ENCODE results near the gene ANGPTL5.
A peak's percentile ranks its signal among the peaks of the same experiment; 100 is the strongest.
"Not testable (repeated sequence)": the region's sequence is repeated elsewhere in the genome, so short reads cannot be mapped to it uniquely, and the experiment has no call there.

ANGPTL5 gene

DNA sequence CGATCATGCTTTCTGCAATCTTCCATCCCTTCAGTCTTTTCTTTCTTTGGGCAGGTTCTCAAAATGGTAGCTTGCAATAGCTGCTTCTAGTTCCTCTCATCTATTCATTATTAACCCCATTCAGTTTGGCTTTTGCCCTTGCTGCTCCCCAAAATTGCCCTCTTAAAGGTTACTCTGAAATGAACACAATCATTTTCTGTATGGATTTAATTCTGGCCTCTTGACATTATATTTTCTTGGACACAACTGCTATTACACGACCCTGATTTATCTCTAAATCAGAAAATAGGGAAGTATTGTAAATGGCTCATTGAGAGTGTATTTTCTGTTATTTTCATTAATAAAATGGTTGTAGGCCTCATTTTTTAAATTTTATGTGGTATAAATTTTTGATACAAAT lies at the start of gene ANGPTL5:
Gene ANGPTL5, minus strand, starts transcription at position 101 of the 400 bp plus-strand sequence. CDS start 8,613 bp downstream, outside the sequence.
- no peak for DNase-seq (ENCODE audit: low read depth in 2 of 2)

- not testable (repeated sequence) for DNase-seq (ENCODE audit: low read depth in 2 of 2)
These were observed 47.9 kb upstream of the ANGPTL5 start for GRCh38 chr11:101964200-101964599.

DNA sequence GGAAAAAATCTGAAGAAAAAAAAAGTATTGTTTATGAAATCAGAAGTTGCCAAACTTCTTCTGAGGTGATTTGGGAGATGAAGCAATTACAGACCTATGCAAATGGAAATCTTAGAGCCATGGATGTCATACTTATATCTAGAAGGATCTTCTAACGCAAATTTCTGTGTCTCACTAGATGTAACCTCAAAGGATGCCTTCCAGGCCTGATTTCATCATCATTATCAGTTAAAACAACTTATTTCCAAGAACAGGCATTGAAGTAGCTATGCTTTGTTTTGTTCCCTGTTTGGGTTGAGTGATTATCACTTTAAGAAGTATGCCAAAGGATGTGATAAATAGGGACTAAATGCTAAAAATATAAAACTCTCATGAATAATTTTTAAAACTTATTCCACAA lies 43.9 kb upstream of the ANGPTL5 start:
- no peak for DNase-seq (ENCODE audit: low read depth in 2 of 2)

DNA sequence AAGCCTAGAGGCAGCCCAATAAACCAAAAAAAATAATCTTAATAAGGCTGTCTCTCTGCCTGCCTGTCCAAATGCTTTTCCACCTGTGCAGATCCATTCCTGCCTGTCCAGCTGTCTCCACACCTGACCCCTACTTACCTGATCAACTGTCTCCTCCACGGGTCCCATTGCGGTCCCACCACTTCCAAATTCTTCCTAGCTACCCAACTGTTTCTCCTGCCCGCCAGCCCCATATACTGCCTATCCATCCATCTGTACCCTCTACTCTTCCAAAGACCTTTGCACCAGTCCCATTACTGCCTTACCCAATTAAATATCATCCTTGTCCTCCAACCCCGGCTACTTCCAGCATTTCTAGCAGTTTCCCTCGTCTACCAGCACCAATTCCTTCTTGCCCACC lies 39.4 kb upstream of the ANGPTL5 start:
- DNase-seq (ENCODE audit: low read depth in 2 of 2): no peak

GRCh38 chr11:101955278-101955677 lies 39.0 kb upstream of the ANGPTL5 start:
- no peak for DNase-seq (ENCODE audit: low read depth in 2 of 2)

GRCh38 chr11:101949680-101950220 lies 33.4 kb upstream of the ANGPTL5 start:
- DNase-seq (ENCODE audit: low read depth in 2 of 2): no peak

- no peak for DNase-seq (ENCODE audit: low read depth in 2 of 2)
These were observed 29.1 kb upstream of the ANGPTL5 start for GRCh38 chr11:101945448-101945847.

- DNase-seq (ENCODE audit: low read depth in 2 of 2): no peak
These were observed 28.6 kb upstream of the ANGPTL5 start for GRCh38 chr11:101944923-101945322.

GRCh38 chr11:101940901-101941520 lies 24.7 kb upstream of the ANGPTL5 start:
- no peak for DNase-seq (ENCODE audit: low read depth in 2 of 2)

GRCh38 chr11:101931692-101932091 lies 15.4 kb upstream of the ANGPTL5 start:
- DNase-seq (ENCODE audit: low read depth in 2 of 2): no peak

DNA sequence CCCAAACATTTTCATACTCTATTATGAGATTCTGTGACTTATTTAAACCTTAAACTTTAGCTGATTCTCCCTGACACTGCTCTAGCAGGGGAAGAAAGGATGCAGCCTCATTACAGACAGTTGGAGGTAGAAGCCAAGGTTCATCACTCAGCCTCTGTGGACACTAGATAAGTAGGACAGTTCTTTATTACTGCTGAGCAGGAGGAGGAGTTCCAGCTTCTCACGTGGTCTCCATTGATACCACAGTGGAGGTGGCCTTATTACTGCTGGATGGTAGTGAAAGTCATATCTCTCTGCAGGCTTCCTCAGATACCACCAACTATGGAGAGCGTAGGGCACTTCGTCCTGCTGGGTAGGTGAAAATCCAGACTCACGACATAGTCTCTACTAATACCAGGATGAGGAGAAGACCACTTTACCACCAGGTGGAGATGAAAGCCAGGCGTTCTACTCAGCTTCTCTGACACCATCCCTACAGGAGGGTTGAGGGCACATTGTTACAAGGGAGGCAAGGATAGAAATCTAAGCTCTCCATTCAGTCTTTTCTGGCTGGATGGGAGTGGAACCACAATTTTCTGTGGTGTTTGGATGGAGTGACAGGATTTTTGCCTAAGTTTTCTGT lies 13.1 kb upstream of the ANGPTL5 start:
- DNase-seq (ENCODE audit: low read depth in 2 of 2): no peak

DNA sequence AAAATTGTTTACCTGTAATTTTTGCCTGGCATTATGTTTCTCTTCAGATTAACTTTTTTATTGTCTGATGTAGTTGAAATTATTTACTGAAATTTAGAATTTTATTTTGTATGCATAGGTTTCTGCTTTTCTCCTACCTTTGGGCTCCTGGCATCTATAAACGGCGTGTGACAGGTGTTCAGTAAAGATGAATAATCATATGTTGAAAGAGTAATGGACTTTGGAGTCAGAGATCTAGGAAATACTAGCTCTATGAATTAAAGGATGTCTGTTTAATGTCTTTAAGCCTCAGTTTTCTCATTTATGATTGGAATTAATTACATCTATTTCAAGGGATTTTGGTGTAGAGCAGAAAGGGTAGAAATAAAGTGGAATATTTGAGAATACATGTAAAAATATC lies 7.2 kb upstream of the ANGPTL5 start:
- no peak for DNase-seq (ENCODE audit: low read depth in 2 of 2)

DNA sequence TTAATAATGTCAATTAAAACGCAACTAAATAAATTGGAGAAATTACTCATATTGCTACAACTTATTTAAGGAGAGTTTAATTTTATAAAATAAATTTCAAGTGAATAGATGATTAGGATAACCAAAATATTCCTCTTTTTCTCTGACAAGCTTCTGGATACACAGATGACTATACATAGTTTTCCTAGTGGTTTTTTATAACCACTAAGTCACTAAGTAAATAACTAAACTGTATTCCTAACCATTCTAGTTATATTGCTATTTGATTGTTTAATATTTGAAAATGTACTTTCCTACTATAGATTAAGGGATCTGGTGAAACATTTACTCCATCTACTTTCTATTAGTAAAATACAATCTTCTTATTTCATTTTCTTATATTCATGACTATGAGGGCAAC lies 4.7 kb upstream of the ANGPTL5 start:
- no peak for DNase-seq (ENCODE audit: low read depth in 2 of 2)

DNA sequence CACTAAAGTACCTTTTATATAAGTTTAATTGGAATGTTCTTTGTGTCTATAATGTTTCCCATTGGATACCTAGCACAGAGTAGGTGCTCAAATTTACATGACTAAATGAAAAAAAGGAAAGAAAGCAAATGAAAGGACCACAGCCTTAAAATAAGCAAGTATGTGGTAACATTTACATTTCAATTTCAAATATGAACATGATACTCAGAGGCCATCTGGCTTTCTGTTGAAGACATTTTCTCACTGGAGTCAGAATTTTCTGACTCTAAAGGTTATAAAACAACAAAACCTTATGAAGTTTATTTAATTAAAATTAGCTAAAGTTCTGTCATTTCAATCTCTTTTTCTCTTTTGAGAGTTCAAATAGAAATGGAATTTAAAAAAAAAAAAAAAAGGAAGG lies 904 bp upstream of the ANGPTL5 start:
- no peak for DNase-seq (ENCODE audit: low read depth in 2 of 2)

DNA sequence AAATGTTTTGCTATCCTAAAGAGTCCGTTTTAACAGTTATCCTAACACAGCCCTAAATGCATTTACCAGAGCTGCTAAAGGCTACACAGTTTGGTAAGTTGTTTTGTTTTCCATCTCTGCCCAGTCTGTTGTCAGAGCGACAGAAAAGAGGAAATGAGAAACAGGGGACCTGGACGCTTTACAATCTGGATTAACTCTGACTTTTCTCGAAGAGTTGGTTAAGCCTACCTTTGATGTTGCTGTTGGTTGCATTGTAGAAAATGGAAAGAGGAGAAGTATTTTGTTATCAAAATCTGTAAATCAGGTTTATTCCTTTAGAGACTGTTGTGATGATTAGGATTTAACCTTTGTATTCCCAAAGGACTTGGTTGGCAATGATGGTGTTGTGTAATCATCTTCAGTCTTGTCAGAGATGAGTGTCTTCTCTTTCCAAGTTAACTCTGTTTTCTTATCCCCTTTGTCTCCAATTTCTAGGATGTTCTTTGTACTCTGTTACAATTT lies 481 bp downstream of the ANGPTL5 start:
- no peak for DNase-seq (ENCODE audit: low read depth in 2 of 2)

GRCh38 chr11:101914738-101915426 lies 1.4 kb downstream of the ANGPTL5 start, which contains the start of gene CEP126:
TSS of gene CEP126 (plus strand) at chr11:101915010. CDS start at chr11:101915285, 275 bp downstream.
- peak; percentile 86 to 91 for DNase-seq (ENCODE audit: low read depth in 2 of 2)

DNA sequence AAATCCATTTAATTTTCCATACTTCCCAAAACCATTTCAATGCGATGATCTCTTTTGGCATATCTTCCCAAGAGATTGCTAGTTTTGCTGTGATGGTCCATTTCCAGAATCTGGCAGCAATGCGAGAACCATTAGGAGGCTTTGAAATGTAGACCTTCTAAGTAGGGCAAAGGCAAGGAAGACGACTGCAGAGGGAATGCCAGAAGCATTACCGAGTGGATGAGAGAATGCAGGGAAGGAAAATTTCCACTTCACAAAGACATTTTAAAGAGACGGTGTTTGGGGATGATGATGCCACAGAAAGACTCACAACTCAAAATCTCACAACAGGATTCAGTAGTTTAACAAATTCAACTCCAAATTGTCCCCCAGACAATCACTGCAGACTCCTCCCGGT lies 2.0 kb downstream of the ANGPTL5 start:
- no peak for DNase-seq (ENCODE audit: low read depth in 2 of 2)

- no peak for DNase-seq (ENCODE audit: low read depth in 2 of 2)
These were observed 2.7 kb downstream of the ANGPTL5 start for GRCh38 chr11:101913656-101914055.

DNA sequence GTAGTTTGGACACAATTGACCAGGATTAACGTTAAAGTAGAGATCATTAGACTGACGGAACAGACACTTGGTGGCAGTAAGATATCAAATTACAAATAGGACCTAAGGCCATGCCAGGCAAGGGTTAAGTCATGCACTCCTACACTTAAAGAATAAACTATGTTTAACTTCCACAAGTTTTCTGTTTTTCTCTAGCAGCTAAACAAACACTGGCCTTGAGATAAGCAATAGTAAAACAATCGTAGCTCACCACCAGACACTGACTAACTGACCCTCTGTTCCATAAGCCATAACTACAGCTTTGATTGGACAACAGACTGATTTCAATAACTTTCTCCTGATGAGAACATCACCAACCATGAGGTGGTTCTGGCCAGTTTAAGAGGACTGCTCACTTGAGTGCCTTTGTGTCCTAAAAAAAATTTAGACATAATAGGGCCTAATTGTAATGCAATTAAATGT lies 3.5 kb downstream of the ANGPTL5 start:
- no peak for DNase-seq (ENCODE audit: low read depth in 2 of 2)

DNA sequence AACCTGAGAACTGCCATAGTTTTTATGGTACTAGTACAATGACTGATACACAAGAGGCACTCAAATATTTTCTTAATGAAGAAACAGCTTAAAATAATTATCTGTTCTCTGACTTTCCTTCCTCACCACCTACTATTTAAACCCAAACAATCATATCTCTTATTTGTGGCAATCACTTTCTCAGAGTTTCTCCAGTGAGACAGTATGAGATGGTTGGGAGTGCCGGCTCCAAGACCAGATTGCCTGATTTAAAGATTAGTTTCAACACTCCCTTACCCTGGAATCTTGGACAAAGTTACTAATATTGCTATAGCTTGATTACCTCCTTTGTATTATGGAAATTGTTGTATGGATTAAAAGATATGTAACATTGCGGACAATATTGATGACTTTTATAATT lies 7.2 kb downstream of the ANGPTL5 start:
- no peak for DNase-seq (ENCODE audit: low read depth in 2 of 2)

DNA sequence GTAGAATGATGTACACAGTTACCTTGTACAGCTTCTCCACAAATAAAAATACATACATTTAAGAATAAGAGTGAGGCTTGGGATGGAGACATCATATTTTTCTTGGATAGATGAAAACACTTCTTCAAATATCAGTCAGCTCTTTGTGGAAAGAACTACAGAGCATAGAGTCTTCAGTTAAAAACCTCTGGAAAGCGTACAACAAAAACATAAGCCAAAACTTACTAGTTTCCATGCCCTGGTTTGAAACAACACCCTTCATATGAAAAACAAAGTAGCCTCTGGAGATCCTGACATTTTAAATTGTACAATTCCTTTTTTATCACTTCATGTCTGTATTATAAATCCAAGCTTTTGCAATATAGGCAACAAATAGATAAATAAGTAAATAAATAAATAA lies 8.5 kb downstream of the ANGPTL5 start:
- DNase-seq (ENCODE audit: low read depth in 2 of 2): no peak

DNA sequence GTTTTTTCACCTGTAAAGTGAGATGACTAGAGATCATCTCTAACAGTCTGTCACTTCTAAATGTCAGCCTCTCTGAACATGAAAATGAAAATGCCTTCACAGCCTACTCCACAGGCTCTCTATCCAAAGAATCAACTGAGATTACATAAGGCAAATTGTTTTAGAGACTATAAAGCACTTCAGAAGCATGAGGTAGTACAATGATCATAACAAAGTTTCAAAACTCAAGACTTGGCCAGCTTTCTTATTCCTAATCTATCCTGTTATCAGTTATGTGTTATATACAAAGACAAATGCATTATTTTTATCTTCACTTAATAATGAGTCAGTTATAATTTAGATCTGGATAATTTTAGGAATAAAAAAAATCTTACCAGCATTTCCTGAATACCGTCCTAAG lies 21.8 kb downstream of the ANGPTL5 start:
- DNase-seq (ENCODE audit: low read depth in 2 of 2): no peak

Data from stimulated activated CD4-positive, alpha-beta T cell treated with anti-CD3 and anti-CD28 coated beads, Interleukin-12 subunit alpha, Interleukin-12 subunit beta, amount 100 ng/mL, for 24 hours (primary cell).